HEK293 (cell line): ENCODE data around the gene NDRG3.

Source experiments
- CTCF ChIP-seq: fragments of 450-650 bp; formaldehyde crosslinking; IDR thresholded peaks from 2 replicates; pipeline ENCODE4 v1.5.1; 2016; ENCODE audit warnings: missing biosample characterization, missing genetic modification characterization
- ELK4 ChIP-seq: IDR thresholded peaks from 2 replicates; pipeline ENCODE4 v1.6.1; 2011; ENCODE audit warnings: mild to moderate bottlenecking, low read depth, low read length, borderline replicate concordance
- HOXA7 ChIP-seq: sonication (generic); formaldehyde crosslinking; IDR thresholded peaks from 2 replicates; pipeline ENCODE4 v1.8.1; 2022; ENCODE audit warnings: missing genetic modification reagents, borderline replicate concordance
- ZNF121 ChIP-seq: fragments of 450-650 bp; formaldehyde crosslinking; IDR thresholded peaks from 2 replicates; pipeline ENCODE4 v1.5.1; 2016; ENCODE audit warnings: missing biosample characterization, missing genetic modification characterization
- ZNF24 ChIP-seq: fragments of 450-650 bp; formaldehyde crosslinking; IDR thresholded peaks from 2 replicates; pipeline ENCODE4 v1.5.1; 2016; ENCODE audit warnings: missing biosample characterization, missing genetic modification characterization
- ZNF302 ChIP-seq: fragments of 450-650 bp; formaldehyde crosslinking; IDR thresholded peaks from 2 replicates; pipeline ENCODE4 v1.5.1; 2016; ENCODE audit warnings: missing biosample characterization, missing genetic modification characterization, low read depth
- ZNF571 ChIP-seq: fragments of 450-650 bp; formaldehyde crosslinking; IDR thresholded peaks from 2 replicates; pipeline ENCODE4 v1.5.0; 2017; ENCODE audit warnings: missing biosample characterization, missing genetic modification characterization

- TF ChIP-seq CTCF (tag by site-specific recombination), result no peak; the same call in 1 of the 2 replicates
- TF ChIP-seq HOXA7 (CRISPR knock-in tag), result no peak
- no peak for TF ChIP-seq ELK4
- no peak for TF ChIP-seq ZNF121 (tag by site-specific recombination)
- no peak for TF ChIP-seq ZNF302 (tag by site-specific recombination)
- TF ChIP-seq ZNF24, result no peak
- no peak for TF ChIP-seq ZNF571 (tag by site-specific recombination)
These were observed 27.9 kb upstream of the NDRG3 start, which contains the start of gene DSN1 for GRCh38 chr20:36773597-36774390.
